ENCODE measurements around the gene YES1. TPM values are rescaled to one million over a fixed set of nuclear protein-coding genes. Genes with fewer than 3 reads are reported as not detected.
"Not testable (repeated sequence)": the region's sequence is repeated elsewhere in the genome, so short reads cannot be mapped to it uniquely, and the experiment has no call there.

YES1 gene
- total RNA-seq, 1 experiment from 2014 or later: 61.2 TPM

DNA sequence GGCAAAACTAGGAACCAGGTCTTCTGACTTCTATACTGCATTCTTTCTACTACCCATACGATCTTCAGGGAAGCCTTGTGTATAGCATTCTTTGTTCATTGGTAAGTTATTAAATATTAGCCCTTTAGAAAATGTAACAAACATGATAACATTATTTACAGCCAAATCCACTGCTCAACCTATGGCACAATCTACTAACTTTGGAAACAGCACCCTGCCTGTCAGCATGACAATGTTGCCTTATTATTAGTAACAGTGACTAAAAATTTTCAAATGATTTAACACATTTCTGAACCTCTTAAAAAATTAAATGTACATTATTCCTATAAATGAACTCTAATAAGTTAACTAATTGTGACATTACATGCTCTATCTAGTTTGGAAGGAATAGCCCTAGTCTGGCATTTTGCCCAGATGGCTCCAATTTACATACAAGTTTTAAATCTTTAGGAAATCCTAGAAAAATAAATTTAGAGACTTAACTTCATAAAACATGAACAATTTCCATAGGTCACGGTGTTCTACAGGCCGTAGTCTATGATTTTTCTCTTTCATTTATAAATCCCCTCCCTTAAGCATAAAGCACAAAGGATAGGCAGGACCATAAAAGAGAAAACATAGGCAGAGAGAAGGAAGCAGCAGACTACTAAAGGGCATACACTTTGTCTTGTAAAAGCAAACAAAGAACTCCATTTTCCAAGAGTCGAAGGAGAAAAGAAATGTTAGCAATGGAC lies 33.7 kb downstream of the YES1 start:
- BruUV-seq (replicated peaks): no TSS peak
- Mint-ChIP-seq H3K4me3 (ENCODE audit: low read depth, unreplicated experiment) (no peak overlapping the region), H3K36me3 (ENCODE audit: insufficient read depth, unreplicated experiment) (no peaks in the 10 kb centered on the region), H3K4me1 (ENCODE audit: low read depth, unreplicated experiment) (peaks cover 25% of the 10 kb centered on the region), H3K27ac (ENCODE audit: unreplicated experiment) (no peak overlapping the region), H3K9me3 (ENCODE audit: low read depth, unreplicated experiment) (no peaks in the 10 kb centered on the region), H3K27me3 (ENCODE audit: unreplicated experiment) (no peaks in the 10 kb centered on the region)
- CTCF ChIA-PET: no interaction called here
- intact Hi-C loops (cut with micrococcal nuclease; ENCODE audit: unreplicated experiment): no loop called here
- DNase-seq: no peak
- TF ChIP-seq, protein P1, sequence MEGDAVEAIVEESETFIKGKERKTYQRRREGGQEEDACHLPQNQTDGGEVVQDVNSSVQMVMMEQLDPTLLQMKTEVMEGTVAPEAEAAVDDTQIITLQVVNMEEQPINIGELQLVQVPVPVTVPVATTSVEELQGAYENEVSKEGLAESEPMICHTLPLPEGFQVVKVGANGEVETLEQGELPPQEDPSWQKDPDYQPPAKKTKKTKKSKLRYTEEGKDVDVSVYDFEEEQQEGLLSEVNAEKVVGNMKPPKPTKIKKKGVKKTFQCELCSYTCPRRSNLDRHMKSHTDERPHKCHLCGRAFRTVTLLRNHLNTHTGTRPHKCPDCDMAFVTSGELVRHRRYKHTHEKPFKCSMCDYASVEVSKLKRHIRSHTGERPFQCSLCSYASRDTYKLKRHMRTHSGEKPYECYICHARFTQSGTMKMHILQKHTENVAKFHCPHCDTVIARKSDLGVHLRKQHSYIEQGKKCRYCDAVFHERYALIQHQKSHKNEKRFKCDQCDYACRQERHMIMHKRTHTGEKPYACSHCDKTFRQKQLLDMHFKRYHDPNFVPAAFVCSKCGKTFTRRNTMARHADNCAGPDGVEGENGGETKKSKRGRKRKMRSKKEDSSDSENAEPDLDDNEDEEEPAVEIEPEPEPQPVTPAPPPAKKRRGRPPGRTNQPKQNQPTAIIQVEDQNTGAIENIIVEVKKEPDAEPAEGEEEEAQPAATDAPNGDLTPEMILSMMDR (IDR thresholded peaks at IDR 0.05; ENCODE audit: unreplicated experiment): no peak

DNA sequence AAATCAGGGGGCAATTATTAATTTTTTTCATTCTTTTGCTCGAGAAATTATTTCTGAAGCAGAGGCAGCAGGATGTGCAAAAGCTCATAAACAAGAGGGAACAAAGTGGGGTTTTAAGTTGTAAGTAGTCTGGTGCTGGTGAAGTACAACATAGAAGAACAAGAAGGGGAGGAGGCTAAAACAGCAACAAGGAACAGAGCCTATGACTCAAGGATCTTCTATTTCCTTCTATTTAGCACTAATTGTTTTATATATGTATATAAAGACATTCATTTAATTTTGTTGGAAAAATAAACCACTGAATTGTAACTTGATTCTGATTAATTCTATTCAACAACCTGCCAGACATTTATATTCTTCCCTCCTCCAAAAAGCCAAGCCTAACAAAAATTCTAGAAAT lies 35.0 kb downstream of the YES1 start:
- Mint-ChIP-seq H3K36me3 (ENCODE audit: insufficient read depth, unreplicated experiment) (no peaks in the 10 kb centered on the region), H3K9me3 (ENCODE audit: low read depth, unreplicated experiment) (no peaks in the 10 kb centered on the region), H3K4me1 (ENCODE audit: low read depth, unreplicated experiment) (peaks cover 21% of the 10 kb centered on the region), H3K4me3 (ENCODE audit: low read depth, unreplicated experiment) (no peak overlapping the region), H3K27ac (ENCODE audit: unreplicated experiment) (no peak overlapping the region), H3K27me3 (ENCODE audit: unreplicated experiment) (no peaks in the 10 kb centered on the region)
- intact Hi-C loops (cut with micrococcal nuclease; ENCODE audit: unreplicated experiment): no loop called here
- TF ChIP-seq, protein P1 (IDR thresholded peaks at IDR 0.05; ENCODE audit: unreplicated experiment): no peak
- CTCF ChIA-PET: no interaction called here
- no TSS peak for BruUV-seq (replicated peaks)
- no peak for DNase-seq

DNA sequence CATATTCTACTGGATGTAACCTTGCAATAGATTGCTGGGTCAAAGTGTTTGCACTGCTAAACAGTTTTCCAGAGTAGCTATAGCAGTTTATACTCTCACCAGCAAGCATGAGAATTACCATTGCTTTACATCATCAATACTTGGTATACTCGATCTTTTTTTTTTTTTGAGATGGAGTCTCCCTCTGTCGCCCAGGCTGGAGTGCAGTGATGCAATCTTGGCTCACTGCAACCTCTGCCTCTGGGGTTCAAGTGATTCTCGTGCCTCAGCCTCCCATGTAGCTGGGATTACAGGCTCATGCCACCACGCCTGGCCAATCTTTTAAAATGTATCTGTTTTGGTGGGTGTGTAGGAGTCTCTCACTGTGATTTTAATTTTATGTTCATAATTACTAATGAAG lies 36.0 kb downstream of the YES1 start:
- CTCF ChIA-PET: interaction anchor here (0.6 to 0.7 kb wide), 2 partner anchors 26 to 95 kb away, joined by 3 read pairs; no protein-coding TSS in a partner anchor
- H3K27ac Mint-ChIP-seq (ENCODE audit: unreplicated experiment); BruUV-seq (replicated peaks): not testable (repeated sequence)

DNA sequence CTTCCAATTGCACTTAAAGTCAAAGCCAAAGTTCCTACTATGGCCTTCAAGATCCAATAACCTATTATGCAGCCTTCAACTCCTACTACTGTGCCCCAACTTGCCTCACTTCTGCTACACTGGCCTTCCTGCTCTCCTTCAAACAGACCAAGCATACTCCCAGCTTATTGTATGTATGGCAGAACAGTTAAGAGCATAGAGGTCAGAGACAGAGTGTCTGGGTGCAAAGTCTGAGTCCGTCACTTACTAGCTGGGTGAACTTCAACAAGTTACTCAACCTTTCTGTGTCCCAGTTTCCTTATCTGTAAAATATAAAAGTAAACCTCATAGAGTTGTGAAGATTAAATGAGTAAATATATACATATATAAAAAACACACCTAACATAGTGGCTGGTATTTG lies 37.2 kb downstream of the YES1 start:
- Mint-ChIP-seq H3K27me3 (ENCODE audit: unreplicated experiment) (no peaks in the 10 kb centered on the region), H3K4me1 (ENCODE audit: low read depth, unreplicated experiment) (peaks cover 18% of the 10 kb centered on the region), H3K9me3 (ENCODE audit: low read depth, unreplicated experiment) (no peaks in the 10 kb centered on the region), H3K36me3 (ENCODE audit: insufficient read depth, unreplicated experiment) (no peaks in the 10 kb centered on the region), H3K4me3 (ENCODE audit: low read depth, unreplicated experiment) (no peak overlapping the region), H3K27ac (ENCODE audit: unreplicated experiment) (no peak overlapping the region)
- no TSS peak for BruUV-seq (replicated peaks)
- TF ChIP-seq, protein P1 (IDR thresholded peaks at IDR 0.05; ENCODE audit: unreplicated experiment): no peak
- intact Hi-C loops (cut with micrococcal nuclease; ENCODE audit: unreplicated experiment): no loop called here
- DNase-seq: no peak
- CTCF ChIA-PET: no interaction called here

More for the DNA sequence above, 36.0 kb downstream of the YES1 start:
- H3K9me3 Mint-ChIP-seq (ENCODE audit: low read depth, unreplicated experiment); H3K27me3 Mint-ChIP-seq (ENCODE audit: unreplicated experiment); H3K4me3 Mint-ChIP-seq (ENCODE audit: low read depth, unreplicated experiment); DNase-seq; intact Hi-C loops (cut with micrococcal nuclease; ENCODE audit: unreplicated experiment); H3K36me3 Mint-ChIP-seq (ENCODE audit: insufficient read depth, unreplicated experiment): not testable (repeated sequence)
- H3K4me1 Mint-ChIP-seq (ENCODE audit: low read depth, unreplicated experiment): peaks cover 11% of the 10 kb centered on the region

DNA sequence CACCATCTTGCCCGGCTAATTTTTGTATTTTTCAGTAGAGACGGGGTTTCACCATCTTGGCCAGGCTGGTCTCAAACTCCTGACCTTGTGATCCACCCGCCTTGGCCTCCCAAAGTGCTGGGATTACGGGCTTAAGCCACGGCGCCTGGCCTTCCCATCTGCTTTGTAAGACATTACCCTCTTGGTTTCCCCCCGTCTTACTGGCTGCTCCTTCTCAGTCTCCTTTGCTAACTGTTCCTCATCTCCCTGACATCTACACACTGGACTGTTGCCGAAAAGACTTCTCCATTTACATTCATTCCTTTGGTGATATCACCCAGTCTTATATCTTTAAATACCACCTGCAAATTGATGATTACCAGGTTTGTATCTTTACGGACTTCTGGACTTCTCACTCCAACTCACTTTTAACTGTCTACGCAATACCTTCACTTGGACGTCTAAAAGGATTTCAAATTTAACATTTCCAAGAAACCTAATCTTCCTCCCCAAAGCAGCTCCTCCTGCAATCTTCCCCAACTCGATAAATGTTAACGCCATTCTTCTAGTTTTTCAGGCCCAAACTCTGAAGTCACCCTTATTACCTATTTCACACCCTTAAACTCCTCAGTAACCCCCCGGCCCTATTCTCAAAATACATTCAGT lies 37.9 kb downstream of the YES1 start:
- Mint-ChIP-seq H3K9me3 (ENCODE audit: low read depth, unreplicated experiment) (no peaks in the 10 kb centered on the region), H3K27me3 (ENCODE audit: unreplicated experiment) (no peaks in the 10 kb centered on the region), H3K4me1 (ENCODE audit: low read depth, unreplicated experiment) (peaks cover 18% of the 10 kb centered on the region), H3K27ac (ENCODE audit: unreplicated experiment) (no peak overlapping the region), H3K4me3 (ENCODE audit: low read depth, unreplicated experiment) (no peak overlapping the region), H3K36me3 (ENCODE audit: insufficient read depth, unreplicated experiment) (no peaks in the 10 kb centered on the region)
- BruUV-seq (replicated peaks): no TSS peak
- CTCF ChIA-PET: no interaction called here
- intact Hi-C loops (cut with micrococcal nuclease; ENCODE audit: unreplicated experiment): no loop called here
- DNase-seq: no peak
- TF ChIP-seq, protein P1 (IDR thresholded peaks at IDR 0.05; ENCODE audit: unreplicated experiment): no peak

All from Calu3 (cell line).